ENCODE data around the gene PTPRM. TPM values are rescaled to one million over a fixed set of nuclear protein-coding genes. Genes with fewer than 3 reads are reported as not detected.

The PTPRM gene
- total RNA-seq, 1 experiment from 2014 or later = 14.5 TPM

- Histone ChIP-seq H3K27ac (ENCODE audit: low read depth, low read length) (no peak overlapping the region), H4K20me1 (ENCODE audit: insufficient read depth) (no peaks in the 10 kb centered on the region), H3K4me2 (ENCODE audit: low read length) (no peak overlapping the region), H2AFZ (ENCODE audit: low read depth, low read length, poor library complexity, severe bottlenecking) (no peak overlapping the region), H3K4me3 (replicated peaks in 1 of 2; ENCODE audit: low read depth in 1 of 2, low read length in 2 of 2) (no peak overlapping the region), H3K79me2 (ENCODE audit: insufficient read depth, low read length) (no peaks in the 10 kb centered on the region), H3K9me3 (ENCODE audit: control insufficient read depth in 1 of 2, insufficient read depth in 1 of 2, low read depth in 1 of 2, low read length in 2 of 2) (no peaks in the 10 kb centered on the region), H3K9ac (ENCODE audit: low read length) (no peak overlapping the region), H3K36me3 (ENCODE audit: control insufficient read depth in 1 of 2, insufficient read depth in 2 of 2, low read length in 2 of 2) (no peaks in the 10 kb centered on the region), H3K27me3 (ENCODE audit: insufficient read depth, low read length) (no peaks in the 10 kb centered on the region), H3K4me1 (ENCODE audit: control insufficient read depth in 1 of 2, insufficient read depth in 2 of 2, low read length in 2 of 2) (no peaks in the 10 kb centered on the region), H3K9me2 (ENCODE audit: insufficient read depth) (no peaks in the 10 kb centered on the region)
- RAD21 ChIA-PET (ENCODE audit: low non-redundant PET in 1 of 2, low total read pairs in 2 of 2, uncharacterized antibody in 2 of 2, unreplicated experiment in 2 of 2) = no interaction called here
- TF ChIP-seq CEBPB (IDR thresholded peaks at IDR 0.05; ENCODE audit: low read depth) (no peak), EZH2 (IDR thresholded peaks at IDR 0.05) (no peak), RAD21 (IDR thresholded peaks at IDR 0.05; ENCODE audit: low read depth) (no peak), ZNF274 (IDR thresholded peaks at IDR 0.05; ENCODE audit: low read depth, low read length) (no peak), POLR2AphosphoS5 (IDR thresholded peaks at IDR 0.05; ENCODE audit: low read depth, low read length) (no peak)
- TF ChIP-seq, protein P1, sequence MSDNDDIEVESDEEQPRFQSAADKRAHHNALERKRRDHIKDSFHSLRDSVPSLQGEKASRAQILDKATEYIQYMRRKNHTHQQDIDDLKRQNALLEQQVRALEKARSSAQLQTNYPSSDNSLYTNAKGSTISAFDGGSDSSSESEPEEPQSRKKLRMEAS (IDR thresholded peaks at IDR 0.05) = no peak
- ATAC-seq (no peak), DNase-seq (ENCODE audit: low read depth, low spot score) (no peak)
- CTCF ChIA-PET = no interaction called here
- intact Hi-C loops (cut with micrococcal nuclease) = no loop called here
- POLR2A ChIA-PET = no interaction called here
- BruUV-seq (replicated peaks) = no TSS peak
Measured at GRCh38 chr18:8402237-8402636, 835.1 kb downstream of the PTPRM start.

DNA sequence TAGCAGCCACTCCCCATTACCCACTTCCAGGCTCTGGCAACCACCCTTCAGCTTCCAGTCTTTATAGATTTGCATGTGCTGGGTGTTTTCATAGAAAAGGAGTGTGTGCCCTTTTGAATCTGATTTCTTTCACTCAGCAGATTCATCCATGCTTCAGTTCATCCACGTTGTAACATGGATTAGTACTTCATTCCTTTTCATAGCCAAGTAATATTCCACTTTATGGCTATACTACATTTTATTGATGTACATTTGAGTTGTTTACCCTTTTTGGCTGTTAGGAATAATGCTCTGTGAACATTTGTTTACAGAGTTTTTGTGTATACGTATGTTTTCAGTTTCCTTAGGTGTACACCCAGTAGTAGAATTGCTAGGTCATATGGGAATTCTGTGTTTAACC is 836.6 kb downstream of the PTPRM start:
- H3K9ac ChIP-seq (ENCODE audit: low read length) = no peak overlapping the region
- BruUV-seq (replicated peaks) = no TSS peak
- DNase-seq (ENCODE audit: low read depth, low spot score) (no peak), ATAC-seq (no peak)
- no peaks in the 10 kb centered on the region for H3K4me1 ChIP-seq (ENCODE audit: control insufficient read depth in 1 of 2, insufficient read depth in 2 of 2, low read length in 2 of 2)
- H3K27me3 ChIP-seq (ENCODE audit: insufficient read depth, low read length) = no peaks in the 10 kb centered on the region
- H2AFZ ChIP-seq (ENCODE audit: low read depth, low read length, poor library complexity, severe bottlenecking) = no peak overlapping the region
- intact Hi-C loops (cut with micrococcal nuclease) = no loop called here
- H3K9me2 ChIP-seq (ENCODE audit: insufficient read depth) = no peaks in the 10 kb centered on the region
- TF ChIP-seq CEBPB (IDR thresholded peaks at IDR 0.05; ENCODE audit: low read depth) = no peak
- TF ChIP-seq JUND (IDR thresholded peaks at IDR 0.05) = no peak
- TF ChIP-seq POLR2AphosphoS5 (IDR thresholded peaks at IDR 0.05; ENCODE audit: low read depth, low read length) = no peak
- no peak for TF ChIP-seq EGR1 (IDR thresholded peaks at IDR 0.05; ENCODE audit: low read depth)
- TF ChIP-seq, protein P2, sequence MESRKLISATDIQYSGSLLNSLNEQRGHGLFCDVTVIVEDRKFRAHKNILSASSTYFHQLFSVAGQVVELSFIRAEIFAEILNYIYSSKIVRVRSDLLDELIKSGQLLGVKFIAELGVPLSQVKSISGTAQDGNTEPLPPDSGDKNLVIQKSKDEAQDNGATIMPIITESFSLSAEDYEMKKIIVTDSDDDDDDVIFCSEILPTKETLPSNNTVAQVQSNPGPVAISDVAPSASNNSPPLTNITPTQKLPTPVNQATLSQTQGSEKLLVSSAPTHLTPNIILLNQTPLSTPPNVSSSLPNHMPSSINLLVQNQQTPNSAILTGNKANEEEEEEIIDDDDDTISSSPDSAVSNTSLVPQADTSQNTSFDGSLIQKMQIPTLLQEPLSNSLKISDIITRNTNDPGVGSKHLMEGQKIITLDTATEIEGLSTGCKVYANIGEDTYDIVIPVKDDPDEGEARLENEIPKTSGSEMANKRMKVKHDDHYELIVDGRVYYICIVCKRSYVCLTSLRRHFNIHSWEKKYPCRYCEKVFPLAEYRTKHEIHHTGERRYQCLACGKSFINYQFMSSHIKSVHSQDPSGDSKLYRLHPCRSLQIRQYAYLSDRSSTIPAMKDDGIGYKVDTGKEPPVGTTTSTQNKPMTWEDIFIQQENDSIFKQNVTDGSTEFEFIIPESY (IDR thresholded peaks at IDR 0.05; ENCODE audit: extremely low read depth, insufficient replicate concordance, low read length) = no peak
- no peak for TF ChIP-seq EZH2phosphoT487 (IDR thresholded peaks at IDR 0.05; ENCODE audit: borderline replicate concordance)
- TF ChIP-seq EZH2 (IDR thresholded peaks at IDR 0.05) = no peak
- TF ChIP-seq ZFX (IDR thresholded peaks at IDR 0.05) = no peak
- no peak for TF ChIP-seq SP1 (IDR thresholded peaks at IDR 0.05; ENCODE audit: low read depth)
- no peak for TF ChIP-seq ZNF274 (IDR thresholded peaks at IDR 0.05; ENCODE audit: low read depth, low read length)
- TF ChIP-seq FOSL1 (IDR thresholded peaks at IDR 0.05; ENCODE audit: low read depth) = no peak
- TF ChIP-seq YY1 (IDR thresholded peaks at IDR 0.05; ENCODE audit: extremely low read depth, insufficient replicate concordance, low read depth, low read length) = no peak
- TF ChIP-seq, protein P3, sequence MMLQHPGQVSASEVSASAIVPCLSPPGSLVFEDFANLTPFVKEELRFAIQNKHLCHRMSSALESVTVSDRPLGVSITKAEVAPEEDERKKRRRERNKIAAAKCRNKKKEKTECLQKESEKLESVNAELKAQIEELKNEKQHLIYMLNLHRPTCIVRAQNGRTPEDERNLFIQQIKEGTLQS (IDR thresholded peaks at IDR 0.05) = no peak
- H3K36me3 ChIP-seq (ENCODE audit: control insufficient read depth in 1 of 2, insufficient read depth in 2 of 2, low read length in 2 of 2) = no peaks in the 10 kb centered on the region
- H3K27ac ChIP-seq (ENCODE audit: low read depth, low read length) = no peak overlapping the region
- no peaks in the 10 kb centered on the region for H4K20me1 ChIP-seq (ENCODE audit: insufficient read depth)
- ChIA-PET CTCF (no interaction called here), POLR2A (no interaction called here), RAD21 (ENCODE audit: low non-redundant PET in 1 of 2, low total read pairs in 2 of 2, uncharacterized antibody in 2 of 2, unreplicated experiment in 2 of 2) (no interaction called here)
- H3K9me3 ChIP-seq (ENCODE audit: control insufficient read depth in 1 of 2, insufficient read depth in 1 of 2, low read depth in 1 of 2, low read length in 2 of 2) = no peaks in the 10 kb centered on the region
- H3K79me2 ChIP-seq (ENCODE audit: insufficient read depth, low read length) = no peaks in the 10 kb centered on the region
- no peak overlapping the region for H3K4me3 ChIP-seq (replicated peaks in 1 of 2; ENCODE audit: low read depth in 1 of 2, low read length in 2 of 2)
- no peak overlapping the region for H3K4me2 ChIP-seq (ENCODE audit: low read length)

Measured in HCT116 (cell line).